ENCODE results near the gene ZCCHC10. TPM values are rescaled to one million over a fixed set of nuclear protein-coding genes. Genes with fewer than 3 reads are reported as not detected.
"Not testable (repeated sequence)": the region's sequence is repeated elsewhere in the genome, so short reads cannot be mapped to it uniquely, and the experiment has no call there.

The ZCCHC10 gene
- total and polyA plus RNA-seq, 4 donors = 11.3 to 40.8 (median 24.3) TPM

DNA sequence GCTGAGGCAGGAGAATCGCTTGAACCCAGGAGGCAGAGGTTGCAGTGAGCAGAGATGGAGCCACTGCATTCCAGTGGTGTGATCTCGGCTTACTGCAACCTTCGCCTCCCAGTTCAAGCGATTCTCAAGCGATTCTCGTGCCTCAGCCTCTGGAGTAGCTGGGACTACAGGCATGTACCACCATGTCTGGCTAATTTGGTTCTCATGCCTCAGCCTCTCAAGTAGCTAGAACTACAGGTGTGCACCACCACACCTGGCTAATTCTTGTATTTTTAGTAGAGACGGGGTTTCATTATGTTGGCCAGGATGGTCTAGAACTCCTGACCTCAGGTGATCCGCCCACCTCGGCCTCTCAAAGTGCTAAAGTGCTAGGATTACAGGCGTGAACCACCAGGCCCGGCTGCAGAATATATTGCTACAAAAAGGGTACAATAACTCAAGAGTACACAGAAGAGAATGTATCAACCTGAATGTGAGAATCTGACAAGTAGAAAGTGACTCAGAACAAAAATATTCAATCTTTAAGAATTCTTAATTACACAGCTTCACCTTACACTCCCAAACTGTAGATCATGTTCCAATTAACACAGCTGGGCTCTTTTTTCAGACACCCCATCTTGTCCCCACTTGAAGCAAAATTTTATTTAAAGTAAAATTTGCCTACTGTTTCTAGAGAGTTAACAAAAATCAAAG lies 65.1 kb downstream of the ZCCHC10 start:
- not testable (repeated sequence) for DNase-seq; H3K27me3 ChIP-seq (ENCODE audit: control insufficient read depth in 1 of 2, insufficient read depth in 2 of 2, low read length in 1 of 2); H3K9me3 ChIP-seq (ENCODE audit: control insufficient read depth, low read length); ATAC-seq (ENCODE audit: low FRiP score); H3K27ac ChIP-seq (ENCODE audit: low read depth in 1 of 2, low read length in 2 of 2); H3K4me1 ChIP-seq (ENCODE audit: control insufficient read depth in 1 of 2, insufficient read depth in 2 of 2, low read length in 2 of 2); H3K36me3 ChIP-seq (ENCODE audit: control insufficient read depth in 1 of 2, insufficient read depth in 2 of 2, low read length in 1 of 2)
- H3K4me3 ChIP-seq (ENCODE audit: low read length in 2 of 2) = peak overlapping the region; percentile 94 to 98
- intact Hi-C loops (cut with DNase I) = loop anchor here in 1 of 2 donors (5.0 kb wide), 1 partner anchor 66 kb away; the partner anchor contains the start of gene ZCCHC10
- WGBS, 2 donors = 82 to 87% methylated on average over 11 of the region's 11 CpGs

DNA sequence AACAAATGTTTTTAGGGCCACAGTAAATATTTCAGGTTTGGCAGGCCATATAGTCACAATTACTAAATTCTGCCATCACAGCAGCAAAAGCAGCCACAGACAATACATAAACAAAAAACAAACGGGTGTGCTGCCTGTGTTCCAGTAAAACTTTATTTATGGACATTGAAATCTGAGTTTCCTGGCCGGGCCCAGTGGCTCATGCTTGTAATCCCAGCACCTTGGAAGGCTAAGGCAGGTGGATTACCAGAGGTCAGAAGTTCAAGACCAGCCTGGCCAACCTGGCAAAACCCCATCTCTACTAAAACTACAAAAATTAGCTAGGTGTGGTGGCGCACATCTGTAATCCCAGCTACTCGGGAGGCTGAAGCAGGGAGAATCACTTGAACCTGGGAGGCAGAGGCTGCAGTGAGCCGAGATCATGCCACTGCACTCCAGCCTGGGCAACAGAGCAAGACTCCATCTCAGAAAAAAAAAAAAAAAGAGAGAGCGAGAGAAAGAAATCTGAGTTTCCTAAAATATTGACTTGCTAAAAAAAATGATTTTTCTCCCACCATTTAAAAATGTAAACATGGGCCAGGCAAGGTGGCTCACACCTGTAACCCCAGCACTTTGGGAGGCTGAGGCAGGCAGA lies 70.1 kb downstream of the ZCCHC10 start:
- H3K27ac ChIP-seq (ENCODE audit: low read depth in 1 of 2, low read length in 2 of 2); H3K27me3 ChIP-seq (ENCODE audit: control insufficient read depth in 1 of 2, insufficient read depth in 2 of 2, low read length in 1 of 2); H3K9me3 ChIP-seq (ENCODE audit: control insufficient read depth, low read length); DNase-seq; intact Hi-C loops (cut with DNase I); ATAC-seq (ENCODE audit: low FRiP score); H3K4me1 ChIP-seq (ENCODE audit: control insufficient read depth in 1 of 2, insufficient read depth in 2 of 2, low read length in 2 of 2); H3K4me3 ChIP-seq (ENCODE audit: low read length in 2 of 2); H3K36me3 ChIP-seq (ENCODE audit: control insufficient read depth in 1 of 2, insufficient read depth in 2 of 2, low read length in 1 of 2): not testable (repeated sequence)
- WGBS, 2 donors = 76 to 81% methylated on average over 6 of the region's 6 CpGs

DNA sequence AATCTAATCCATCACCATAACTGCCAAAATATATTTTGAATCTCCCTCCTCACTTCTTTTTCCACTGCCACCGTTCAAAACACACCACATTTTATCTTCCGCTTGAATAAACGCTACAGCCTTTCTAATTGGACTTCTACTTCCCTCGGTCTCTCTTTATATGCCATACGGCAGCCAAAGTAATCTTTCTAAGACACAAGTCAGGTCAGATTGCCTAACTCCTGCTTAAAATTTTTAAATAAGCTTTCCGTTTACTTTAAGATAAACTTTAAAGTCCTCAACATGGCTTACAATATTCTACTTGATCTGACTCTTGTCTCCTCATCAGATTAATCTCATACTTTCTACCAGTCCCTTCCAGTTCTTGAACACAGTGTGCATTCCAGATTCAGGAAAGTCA lies 72.6 kb downstream of the ZCCHC10 start:
- peaks cover 5 to 8% of the 10 kb centered on the region in 2 donors for H3K4me1 ChIP-seq (ENCODE audit: control insufficient read depth in 1 of 2, insufficient read depth in 2 of 2, low read length in 2 of 2)
- 4 to 7% methylated on average over 6 of the region's 6 CpGs for WGBS, 2 donors
- no peak overlapping the region for H3K27ac ChIP-seq (ENCODE audit: low read depth in 1 of 2, low read length in 2 of 2)

GRCh38 chr5:132952829-132953228 lies 73.5 kb downstream of the ZCCHC10 start:
- no peak overlapping the region for H3K4me3 ChIP-seq (ENCODE audit: low read length in 2 of 2)
- intact Hi-C loops (cut with DNase I) = no loop called here
- H3K4me1 ChIP-seq (ENCODE audit: control insufficient read depth in 1 of 2, insufficient read depth in 2 of 2, low read length in 2 of 2) = peaks cover 5% of the 10 kb centered on the region in 2 donors
- H3K36me3 ChIP-seq (ENCODE audit: control insufficient read depth in 1 of 2, insufficient read depth in 2 of 2, low read length in 1 of 2) = no peaks in the 10 kb centered on the region
- no peaks in the 10 kb centered on the region for H3K9me3 ChIP-seq (ENCODE audit: control insufficient read depth, low read length)
- ATAC-seq (ENCODE audit: low FRiP score) (no peak), DNase-seq (no peak)
- no peak overlapping the region for H3K27ac ChIP-seq (ENCODE audit: low read depth in 1 of 2, low read length in 2 of 2)
- 69 to 71% methylated on average over 2 of the region's 2 CpGs for WGBS, 2 donors
- H3K27me3 ChIP-seq (ENCODE audit: control insufficient read depth in 1 of 2, insufficient read depth in 2 of 2, low read length in 1 of 2) = no peaks in the 10 kb centered on the region

More for the DNA sequence above, 72.6 kb downstream of the ZCCHC10 start:
- ATAC-seq (ENCODE audit: low FRiP score) = no peak
- H3K27me3 ChIP-seq (ENCODE audit: control insufficient read depth in 1 of 2, insufficient read depth in 2 of 2, low read length in 1 of 2) = no peaks in the 10 kb centered on the region
- intact Hi-C loops (cut with DNase I) = no loop called here
- no peak overlapping the region for H3K4me3 ChIP-seq (ENCODE audit: low read length in 2 of 2)
- DNase-seq = no peak
- H3K36me3 ChIP-seq (ENCODE audit: control insufficient read depth in 1 of 2, insufficient read depth in 2 of 2, low read length in 1 of 2) = no peaks in the 10 kb centered on the region
- H3K9me3 ChIP-seq (ENCODE audit: control insufficient read depth, low read length) = no peaks in the 10 kb centered on the region

DNA sequence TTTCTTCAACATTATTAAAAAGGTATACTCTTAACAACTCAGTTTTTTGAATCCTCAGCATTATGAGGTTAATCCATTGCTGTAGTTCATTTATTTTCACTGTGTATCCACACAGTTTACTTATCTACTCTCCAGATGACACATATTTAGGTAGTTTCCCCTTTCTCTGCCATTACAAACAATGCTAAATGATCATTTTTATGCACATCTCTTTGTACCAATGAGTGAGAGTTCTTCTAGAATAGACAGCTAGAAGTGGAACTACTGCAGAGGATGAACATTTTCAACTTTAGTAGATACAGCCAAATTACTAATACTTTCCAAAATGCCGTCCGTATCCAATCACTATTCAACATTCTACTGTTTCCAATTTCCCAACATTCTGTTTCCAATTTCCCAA lies 74.5 kb downstream of the ZCCHC10 start:
- WGBS, 2 donors = 85 to 89% methylated on average over 2 of the region's 2 CpGs
- Histone ChIP-seq H3K36me3 (ENCODE audit: control insufficient read depth in 1 of 2, insufficient read depth in 2 of 2, low read length in 1 of 2) (no peaks in the 10 kb centered on the region), H3K9me3 (ENCODE audit: control insufficient read depth, low read length) (no peaks in the 10 kb centered on the region), H3K4me3 (ENCODE audit: low read length in 2 of 2) (no peak overlapping the region), H3K27me3 (ENCODE audit: control insufficient read depth in 1 of 2, insufficient read depth in 2 of 2, low read length in 1 of 2) (no peaks in the 10 kb centered on the region), H3K27ac (ENCODE audit: low read depth in 1 of 2, low read length in 2 of 2) (no peak overlapping the region), H3K4me1 (ENCODE audit: control insufficient read depth in 1 of 2, insufficient read depth in 2 of 2, low read length in 2 of 2) (peaks cover 5% of the 10 kb centered on the region in 2 donors)
- DNase-seq (no peak), ATAC-seq (ENCODE audit: low FRiP score) (no peak)
- intact Hi-C loops (cut with DNase I) = no loop called here

- Histone ChIP-seq H3K4me3 (ENCODE audit: low read length in 2 of 2) (no peak overlapping the region), H3K27me3 (ENCODE audit: control insufficient read depth in 1 of 2, insufficient read depth in 2 of 2, low read length in 1 of 2) (no peaks in the 10 kb centered on the region), H3K36me3 (ENCODE audit: control insufficient read depth in 1 of 2, insufficient read depth in 2 of 2, low read length in 1 of 2) (no peaks in the 10 kb centered on the region), H3K4me1 (ENCODE audit: control insufficient read depth in 1 of 2, insufficient read depth in 2 of 2, low read length in 2 of 2) (peaks cover 5% of the 10 kb centered on the region in 2 donors), H3K27ac (ENCODE audit: low read depth in 1 of 2, low read length in 2 of 2) (no peak overlapping the region), H3K9me3 (ENCODE audit: control insufficient read depth, low read length) (no peaks in the 10 kb centered on the region)
- intact Hi-C loops (cut with DNase I) = no loop called here
- WGBS, 2 donors = 68 to 82% methylated on average over 2 of the region's 2 CpGs
- DNase-seq (no peak), ATAC-seq (ENCODE audit: low FRiP score) (no peak)
Measured at GRCh38 chr5:132949136-132949535, 77.2 kb downstream of the ZCCHC10 start.

DNA sequence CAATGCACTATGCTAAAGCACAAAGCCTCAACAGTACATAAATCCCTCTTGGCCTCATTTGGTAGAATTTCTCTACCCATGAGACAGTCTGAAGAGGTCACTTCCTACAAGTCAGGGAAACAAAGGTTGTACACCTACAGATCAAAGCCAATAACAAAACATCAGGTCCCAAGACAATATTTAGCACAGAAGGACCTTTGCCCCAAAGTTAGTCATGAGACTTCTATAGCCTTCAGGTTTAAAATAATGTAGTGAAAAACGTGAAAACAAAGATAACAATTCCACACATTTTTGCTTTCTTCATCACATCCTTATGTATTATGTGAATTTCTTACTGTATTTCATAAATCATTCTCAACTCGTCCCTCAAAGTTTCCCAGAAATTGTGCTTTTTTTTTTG lies 78.7 kb downstream of the ZCCHC10 start:
- Histone ChIP-seq H3K36me3 (ENCODE audit: control insufficient read depth in 1 of 2, insufficient read depth in 2 of 2, low read length in 1 of 2) (no peaks in the 10 kb centered on the region), H3K9me3 (ENCODE audit: control insufficient read depth, low read length) (no peaks in the 10 kb centered on the region), H3K27ac (ENCODE audit: low read depth in 1 of 2, low read length in 2 of 2) (no peak overlapping the region), H3K4me1 (ENCODE audit: control insufficient read depth in 1 of 2, insufficient read depth in 2 of 2, low read length in 2 of 2) (peaks cover 4 to 6% of the 10 kb centered on the region in 2 donors), H3K4me3 (ENCODE audit: low read length in 2 of 2) (no peak overlapping the region), H3K27me3 (ENCODE audit: control insufficient read depth in 1 of 2, insufficient read depth in 2 of 2, low read length in 1 of 2) (no peaks in the 10 kb centered on the region)
- DNase-seq = no peak
- no peak for ATAC-seq (ENCODE audit: low FRiP score)
- WGBS, 2 donors = 4 to 9% methylated on average over 2 of the region's 2 CpGs
- intact Hi-C loops (cut with DNase I) = no loop called here

Data from aorta (tissue), 5 donors.